Thymus (tissue), 11 donors: ENCODE measurements around the gene SAYSD1. TPM values are rescaled to one million over a fixed set of nuclear protein-coding genes. Genes with fewer than 3 reads are reported as not detected.

ENCODE experiments used
- DNase-seq, 9 donors: peaks; one replicate each; pipeline ENCODE4 v3.0.0-alpha.2; 2013; ENCODE audit warnings: low spot score in 9 of 9, low read depth in 6 of 9, missing footprints in 1 of 9
- H3K27ac ChIP-seq, 2 donors: one replicate each; pipeline ENCODE4 v1.5.1; 2013; ENCODE audit warnings: control low read depth in 1 of 2, low read depth in 1 of 2, low read length in 1 of 2, mild to moderate bottlenecking in 1 of 2, moderate library complexity in 1 of 2
- H3K27me3 ChIP-seq, 2 donors: one replicate each; pipeline ENCODE4 v1.5.1; 2013; ENCODE audit warnings: low read length in 1 of 2; ENCODE audit not compliant: control insufficient read depth in 2 of 2, insufficient read depth in 1 of 2
- H3K36me3 ChIP-seq, 2 donors: one replicate each; pipeline ENCODE4 v1.5.1; 2013; ENCODE audit warnings: low read length in 1 of 2, mild to moderate bottlenecking in 1 of 2, moderate library complexity in 1 of 2; ENCODE audit not compliant: control insufficient read depth in 2 of 2, insufficient read depth in 2 of 2
- H3K4me1 ChIP-seq, 2 donors: one replicate each; pipeline ENCODE4 v1.5.1; 2013; ENCODE audit warnings: low read length in 2 of 2; ENCODE audit not compliant: control insufficient read depth in 2 of 2, insufficient read depth in 2 of 2
- H3K4me3 ChIP-seq, 2 donors: one replicate each; pipeline ENCODE4 v1.5.1; 2013; ENCODE audit warnings: low read length in 2 of 2, control low read depth in 1 of 2, mild to moderate bottlenecking in 1 of 2
- H3K9me3 ChIP-seq, 2 donors: one replicate each; pipeline ENCODE4 v1.5.1; 2013; ENCODE audit warnings: low read length in 1 of 2, mild to moderate bottlenecking in 1 of 2; ENCODE audit not compliant: control insufficient read depth in 2 of 2, insufficient read depth in 1 of 2
- WGBS: extraction: QIAGEN DNeasy Blood & Tissue Kit; methylation state at CpG from one replicate; pipeline ENCODE4 v1.1.7; 2013; 5-methylcytosine and 5-hydroxymethylcytosine counted together
- polyA plus RNA-seq: library from polyadenylated mRNA; stranded (reverse); fragments of 200-250 nt; gene quantifications from one replicate; pipeline ENCODE4 v1.2.3, GENCODE V29; 2013
- total RNA-seq: library from RNA; stranded (reverse); fragments of 120-200 nt; gene quantifications from one replicate; pipeline ENCODE4 v1.2.4, GENCODE V29; 2013
- donor health status: healthy.

The SAYSD1 gene
- total and polyA plus RNA-seq, 2 donors = 18.8 to 51.7 TPM

GRCh38 chr6:39078695-39079094 is 36.3 kb downstream of the SAYSD1 start:
- no peaks in the 10 kb centered on the region for H3K36me3 ChIP-seq
- H3K4me3 ChIP-seq = no peak overlapping the region
- 93% methylated on average over 3 of the region's 3 CpGs for WGBS
- no peak overlapping the region for H3K27ac ChIP-seq
- no peaks in the 10 kb centered on the region for H3K9me3 ChIP-seq
- H3K4me1 ChIP-seq = no peaks in the 10 kb centered on the region
- DNase-seq = no peak
- H3K27me3 ChIP-seq = no peaks in the 10 kb centered on the region

GRCh38 chr6:39077882-39078594 is 36.9 kb downstream of the SAYSD1 start:
- WGBS = 93% methylated on average over 11 of the region's 11 CpGs
- Histone ChIP-seq H3K4me1 (no peaks in the 10 kb centered on the region), H3K9me3 (no peaks in the 10 kb centered on the region), H3K36me3 (no peaks in the 10 kb centered on the region), H3K27me3 (no peaks in the 10 kb centered on the region), H3K4me3 (no peak overlapping the region), H3K27ac (no peak overlapping the region)
- no peak for DNase-seq

GRCh38 chr6:39076623-39077535 is 38.1 kb downstream of the SAYSD1 start:
- Histone ChIP-seq H3K27ac (no peak overlapping the region), H3K9me3 (no peaks in the 10 kb centered on the region), H3K36me3 (no peaks in the 10 kb centered on the region), H3K27me3 (no peaks in the 10 kb centered on the region), H3K4me1 (no peaks in the 10 kb centered on the region), H3K4me3 (no peak overlapping the region)
- 77% methylated on average over 9 of the region's 9 CpGs for WGBS
- no peak for DNase-seq

- no peaks in the 10 kb centered on the region for H3K27me3 ChIP-seq
- H3K4me3 ChIP-seq = no peak overlapping the region
- WGBS = 85% methylated on average over 11 of the region's 11 CpGs
- no peak for DNase-seq
- H3K4me1 ChIP-seq = no peaks in the 10 kb centered on the region
- H3K9me3 ChIP-seq = no peaks in the 10 kb centered on the region
- no peaks in the 10 kb centered on the region for H3K36me3 ChIP-seq
- H3K27ac ChIP-seq = no peak overlapping the region
Observed at GRCh38 chr6:39075807-39076622, 39.0 kb downstream of the SAYSD1 start.

GRCh38 chr6:39075010-39075686 is 39.8 kb downstream of the SAYSD1 start:
- no peaks in the 10 kb centered on the region for H3K9me3 ChIP-seq
- H3K4me1 ChIP-seq = no peaks in the 10 kb centered on the region
- no peak overlapping the region for H3K27ac ChIP-seq
- no peak overlapping the region for H3K4me3 ChIP-seq
- H3K27me3 ChIP-seq = no peaks in the 10 kb centered on the region
- no peaks in the 10 kb centered on the region for H3K36me3 ChIP-seq
- no peak for DNase-seq
- 77% methylated on average over 12 of the region's 12 CpGs for WGBS

- H3K27me3 ChIP-seq = no peaks in the 10 kb centered on the region
- H3K4me1 ChIP-seq = no peaks in the 10 kb centered on the region
- no peak for DNase-seq
- 93% methylated on average over 9 of the region's 9 CpGs for WGBS
- H3K4me3 ChIP-seq = no peak overlapping the region
- H3K9me3 ChIP-seq = no peaks in the 10 kb centered on the region
- no peak overlapping the region for H3K27ac ChIP-seq
- H3K36me3 ChIP-seq = no peaks in the 10 kb centered on the region
Observed at GRCh38 chr6:39074486-39074885, 40.5 kb downstream of the SAYSD1 start.

- Histone ChIP-seq H3K27me3 (no peaks in the 10 kb centered on the region), H3K36me3 (no peaks in the 10 kb centered on the region), H3K9me3 (no peaks in the 10 kb centered on the region), H3K4me1 (no peaks in the 10 kb centered on the region), H3K27ac (no peak overlapping the region), H3K4me3 (no peak overlapping the region)
- 93% methylated on average over 17 of the region's 17 CpGs for WGBS
- DNase-seq = no peak
Observed at GRCh38 chr6:39073471-39074355, 41.3 kb downstream of the SAYSD1 start.

- H3K36me3 ChIP-seq = no peaks in the 10 kb centered on the region
- no peaks in the 10 kb centered on the region for H3K27me3 ChIP-seq
- WGBS = 98% methylated on average over 9 of the region's 9 CpGs
- DNase-seq = no peak
- H3K4me1 ChIP-seq = no peaks in the 10 kb centered on the region
- H3K4me3 ChIP-seq = no peak overlapping the region
- H3K9me3 ChIP-seq = no peaks in the 10 kb centered on the region
- no peak overlapping the region for H3K27ac ChIP-seq
Observed at GRCh38 chr6:39072830-39073229, 42.2 kb downstream of the SAYSD1 start.
